Measurements from ENCODE around the gene CSTB.

- TF ChIP-seq EZH2 (IDR thresholded peaks at IDR 0.05; ENCODE audit: low read depth) (no peak), CTCF (conservative IDR thresholded peaks at IDR 0.05) (no peak)
Observed at GRCh38 chr21:43767984-43768867, 7.9 kb downstream of the CSTB start.
